HG03565 (cell line): ENCODE measurements around the gene PHKA1.
"Not testable (repeated sequence)": the region's sequence is repeated elsewhere in the genome, so short reads cannot be mapped to it uniquely, and the experiment has no call there.

Experiments used
- ATAC-seq: cut with Tn5 transposase; IDR thresholded peaks from one replicate; pipeline ENCODE4 v1.9.1; 2021; ENCODE audit warnings: mild to moderate bottlenecking, moderate library complexity; ENCODE audit not compliant: unreplicated experiment

Gene PHKA1

GRCh38 chrX:72669508-72669907 is 44.6 kb downstream of the PHKA1 start:
- ATAC-seq: not testable (repeated sequence)

GRCh38 chrX:72666451-72666850 is 47.7 kb downstream of the PHKA1 start:
- no peak for ATAC-seq

- no peak for ATAC-seq
Measured at GRCh38 chrX:72663737-72664136, 50.4 kb downstream of the PHKA1 start.

DNA sequence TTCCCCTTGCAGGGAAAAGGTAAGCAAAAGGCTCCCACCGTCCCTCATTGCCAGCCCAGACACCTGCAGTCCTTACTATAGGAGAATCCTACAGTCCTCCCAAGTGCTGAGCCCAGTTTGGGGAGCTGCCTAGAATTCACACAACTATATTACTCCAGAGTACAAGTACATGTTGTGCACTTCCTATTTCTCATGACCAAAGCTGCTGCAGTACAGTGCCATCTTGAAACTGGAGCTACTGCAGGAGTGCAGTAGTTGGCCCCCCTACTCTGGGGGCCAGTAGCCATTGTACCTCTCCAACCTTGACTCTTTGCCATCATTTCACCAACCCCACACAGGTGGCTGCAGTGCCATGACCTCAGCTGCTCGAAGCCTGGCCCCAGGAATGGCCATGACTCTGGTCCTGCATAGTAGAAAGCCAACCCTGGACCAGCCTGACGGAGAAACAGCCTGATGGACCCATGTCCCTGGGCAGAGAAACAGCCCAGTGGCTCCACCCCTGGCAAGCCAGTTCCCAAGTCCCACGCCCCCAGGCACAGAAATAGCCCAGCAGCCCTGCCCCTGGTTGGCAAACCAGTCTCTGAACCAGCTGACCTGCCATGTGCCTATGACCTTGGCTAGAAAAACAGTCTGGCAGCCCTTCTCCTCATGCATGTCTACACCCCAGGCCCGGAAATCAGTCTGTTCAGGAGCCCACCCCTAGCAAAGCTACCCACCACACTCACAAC is 51.9 kb downstream of the PHKA1 start:
- no peak for ATAC-seq

DNA sequence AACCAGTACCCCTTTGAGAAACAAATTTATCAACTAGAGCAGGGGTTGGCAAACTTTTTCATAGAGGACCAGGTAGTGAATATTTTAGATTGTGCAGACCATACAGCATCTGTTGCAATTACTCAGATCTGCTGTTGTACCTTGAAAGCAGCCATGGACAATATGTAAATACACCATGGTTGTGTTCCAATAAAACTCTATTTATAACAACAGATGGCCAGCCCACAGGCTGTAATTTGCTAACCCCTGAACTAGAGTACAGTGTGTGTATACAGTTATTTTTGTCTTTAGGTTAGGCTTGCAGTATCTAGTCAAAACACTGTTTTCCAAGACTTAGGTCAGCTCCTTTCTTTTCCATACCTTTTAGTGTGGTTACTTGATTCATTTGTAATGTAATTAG is 54.4 kb downstream of the PHKA1 start:
- no peak for ATAC-seq

- no peak for ATAC-seq
Measured at GRCh38 chrX:72652082-72652481, 62.0 kb downstream of the PHKA1 start.

- no peak for ATAC-seq
Measured at GRCh38 chrX:72644946-72645345, 69.2 kb downstream of the PHKA1 start.

- no peak for ATAC-seq
Measured at GRCh38 chrX:72641611-72642010, 72.5 kb downstream of the PHKA1 start.

DNA sequence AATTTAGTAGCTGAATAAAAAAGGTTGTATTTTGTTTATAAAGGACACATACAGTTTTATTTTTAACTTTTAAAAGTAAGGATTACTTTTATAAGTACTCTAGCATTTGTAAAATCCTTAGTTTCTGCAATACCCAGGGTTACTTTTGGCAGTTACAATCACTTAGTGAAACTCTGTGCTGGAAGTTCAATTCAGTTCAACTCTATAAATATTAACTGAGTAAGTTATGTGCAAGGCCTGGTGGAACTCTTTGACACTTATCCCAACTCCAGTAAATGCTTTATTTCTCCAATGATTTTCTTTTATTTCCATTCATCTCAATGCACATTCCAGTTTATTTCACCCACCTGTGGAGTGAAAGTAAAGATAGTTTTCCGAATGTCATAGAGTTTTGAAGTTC is 78.2 kb downstream of the PHKA1 start:
- no peak for ATAC-seq

DNA sequence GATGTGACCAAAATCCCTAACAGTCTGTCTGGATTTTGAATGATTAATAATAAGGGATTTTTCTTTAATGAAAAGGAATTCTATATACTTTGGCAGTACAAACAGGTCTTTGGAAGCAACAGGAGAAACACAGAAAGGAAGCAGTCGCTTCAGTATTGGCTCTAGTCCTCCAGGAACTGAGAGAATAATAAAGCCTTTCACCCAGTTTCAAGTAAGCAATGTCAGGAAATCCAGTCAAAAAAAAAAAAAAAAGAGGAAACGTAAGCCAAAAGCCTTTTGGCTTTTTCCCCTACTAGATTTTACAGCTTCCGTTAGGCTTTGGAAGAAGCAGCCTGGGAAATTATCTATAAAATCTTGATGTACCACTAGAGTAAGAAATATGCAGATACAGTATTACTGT is 79.8 kb downstream of the PHKA1 start:
- no peak for ATAC-seq

- ATAC-seq: no peak
Measured at GRCh38 chrX:72630185-72630584, 83.9 kb downstream of the PHKA1 start.

DNA sequence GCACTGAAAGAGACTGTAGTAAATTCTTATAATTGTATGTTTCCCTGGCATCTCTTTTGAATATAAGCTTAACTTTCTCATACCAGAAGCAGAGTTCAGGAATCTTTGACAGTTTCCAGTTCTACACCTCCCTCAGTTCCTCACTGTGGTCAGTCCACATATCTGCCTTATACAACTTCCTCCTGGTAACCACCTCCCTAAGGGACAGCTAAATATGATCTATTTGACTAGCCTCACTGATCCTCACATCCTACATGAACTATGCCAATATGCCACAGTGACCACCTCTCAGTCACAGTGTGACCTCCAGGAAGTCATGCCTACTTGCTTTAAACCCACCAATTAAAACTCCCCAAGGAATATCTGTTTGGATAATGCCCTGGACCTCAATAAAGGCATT is 89.9 kb downstream of the PHKA1 start:
- no peak for ATAC-seq

- peak; percentile 89 for ATAC-seq
Measured at GRCh38 chrX:72621625-72622485, 92.3 kb downstream of the PHKA1 start.

- ATAC-seq: no peak
Measured at GRCh38 chrX:72621163-72621562, 92.9 kb downstream of the PHKA1 start.

GRCh38 chrX:72620550-72621145 is 93.5 kb downstream of the PHKA1 start:
- no peak for ATAC-seq

DNA sequence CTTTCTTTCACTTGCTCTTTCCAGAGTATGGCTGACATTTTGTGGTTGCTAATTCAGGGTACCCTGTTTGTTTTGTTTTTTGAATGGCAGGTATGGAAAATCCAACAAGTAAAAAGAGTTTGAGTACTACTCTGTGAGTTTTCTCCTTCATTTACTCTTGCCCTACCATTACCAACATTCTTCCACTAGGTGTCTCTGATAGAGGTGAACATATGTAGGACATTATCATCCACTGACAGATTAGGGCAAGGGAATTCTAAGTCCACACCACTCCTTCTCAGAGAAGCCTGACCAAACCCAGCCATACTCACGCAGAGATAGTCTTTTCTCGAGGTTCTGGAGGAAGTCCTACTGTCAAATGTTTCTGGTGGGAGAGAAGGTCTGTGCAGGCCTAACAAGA is 104.8 kb downstream of the PHKA1 start:
- ATAC-seq: no peak

GRCh38 chrX:72604705-72605104 is 109.4 kb downstream of the PHKA1 start:
- ATAC-seq: no peak

DNA sequence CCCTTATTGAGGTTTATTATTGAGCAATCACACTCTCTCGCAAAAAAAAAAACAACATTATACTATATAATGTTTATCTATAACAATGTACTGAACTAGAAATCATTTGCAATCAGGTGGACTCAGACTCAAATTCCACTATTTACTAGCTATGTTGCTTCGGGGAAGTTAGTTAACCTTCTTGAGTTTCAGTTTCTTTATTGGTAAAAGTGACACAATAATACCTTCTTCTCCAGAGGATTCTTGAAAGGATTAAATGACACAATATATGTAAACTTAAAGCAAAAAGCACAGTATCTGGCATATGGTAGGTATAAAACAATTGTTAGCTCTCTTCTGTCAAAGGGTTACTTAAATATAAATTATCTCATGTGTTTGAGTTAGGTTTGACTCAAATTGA is 110.0 kb downstream of the PHKA1 start:
- peak; percentile 57 for ATAC-seq

DNA sequence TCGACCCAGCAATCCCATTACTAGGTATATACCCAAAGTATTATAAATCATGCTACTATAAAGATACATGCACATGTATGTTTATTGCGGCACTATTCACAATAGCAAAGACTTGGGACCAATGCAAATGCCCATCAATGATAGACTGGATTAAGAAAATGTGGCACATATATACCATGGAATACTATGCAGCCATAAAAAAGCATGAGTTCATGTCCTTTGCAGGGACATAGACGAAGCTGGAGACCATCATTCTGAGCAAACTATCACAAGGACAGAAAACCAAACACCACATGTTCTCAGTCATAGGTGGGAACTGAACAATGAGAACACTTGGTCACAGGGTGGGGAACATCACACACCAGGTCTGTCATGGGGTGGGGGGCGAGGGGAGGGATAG is 123.1 kb downstream of the PHKA1 start:
- ATAC-seq: not testable (repeated sequence)

- ATAC-seq: no peak
Measured at GRCh38 chrX:72584163-72584562, 129.9 kb downstream of the PHKA1 start.

GRCh38 chrX:72576141-72576894 is 137.8 kb downstream of the PHKA1 start:
- ATAC-seq: no peak
